Activated effector memory CD4-positive, alpha-beta T cell treated with Interleukin-2 at 50 U/mL for 16 hours (primary cell): ENCODE results near the gene RTL1.

Source experiments
- DNase-seq: peaks from one replicate; pipeline ENCODE4 v3.0.0-alpha.2; 2020

Gene RTL1

GRCh38 chr14:100903672-100904185, at the start of gene RTL1:
Gene RTL1, minus strand, starts transcription at chr14:100903722. Its CDS starts 18,934 bp downstream, at chr14:100884788.
- DNase-seq, result no peak

GRCh38 chr14:100950024-100950423, 46.5 kb upstream of the RTL1 start:
- no peak for DNase-seq

- DNase-seq, result no peak
These were observed 40.5 kb upstream of the RTL1 start for GRCh38 chr14:100944052-100944451.

- no peak for DNase-seq
These were observed 26.7 kb upstream of the RTL1 start for GRCh38 chr14:100930270-100930669.

GRCh38 chr14:100915560-100915959, 12.0 kb upstream of the RTL1 start:
- no peak for DNase-seq

GRCh38 chr14:100914597-100915021, 11.1 kb upstream of the RTL1 start:
- no peak for DNase-seq

- no peak for DNase-seq
These were observed 8.3 kb upstream of the RTL1 start for GRCh38 chr14:100911665-100912316.

- no peak for DNase-seq
These were observed 7.6 kb upstream of the RTL1 start for GRCh38 chr14:100910888-100911664.

- no peak for DNase-seq
These were observed 5.9 kb upstream of the RTL1 start for GRCh38 chr14:100909439-100909838.

- DNase-seq, result no peak
These were observed 3.7 kb upstream of the RTL1 start for GRCh38 chr14:100907240-100907639.

- DNase-seq, result no peak
These were observed 2.9 kb upstream of the RTL1 start for GRCh38 chr14:100906420-100906819.

GRCh38 chr14:100905166-100905565, 1.6 kb upstream of the RTL1 start:
- no peak for DNase-seq

- no peak for DNase-seq
These were observed 975 bp upstream of the RTL1 start for GRCh38 chr14:100904307-100905087.

GRCh38 chr14:100903134-100903468, 421 bp downstream of the RTL1 start:
- DNase-seq, result no peak

- DNase-seq, result no peak
These were observed 1.0 kb downstream of the RTL1 start for GRCh38 chr14:100902295-100903133.

- no peak for DNase-seq
These were observed 1.9 kb downstream of the RTL1 start for GRCh38 chr14:100901391-100902183.

GRCh38 chr14:100900837-100901390, 2.6 kb downstream of the RTL1 start:
- DNase-seq, result no peak

- DNase-seq, result no peak
These were observed 3.4 kb downstream of the RTL1 start for GRCh38 chr14:100899884-100900771.

- DNase-seq, result no peak
These were observed 4.3 kb downstream of the RTL1 start for GRCh38 chr14:100898935-100899883.
